Measurements from ENCODE around the gene GLOD5. TPM values are rescaled to one million over a fixed set of nuclear protein-coding genes. Genes with fewer than 3 reads are reported as not detected.

The GLOD5 gene
- total and polyA plus RNA-seq, 9 of the 15 experiments (the other 6 are each of a cell fraction or from before 2014, with no cell fraction given): 0.27 to 4.4 (median 2.2) TPM

DNA sequence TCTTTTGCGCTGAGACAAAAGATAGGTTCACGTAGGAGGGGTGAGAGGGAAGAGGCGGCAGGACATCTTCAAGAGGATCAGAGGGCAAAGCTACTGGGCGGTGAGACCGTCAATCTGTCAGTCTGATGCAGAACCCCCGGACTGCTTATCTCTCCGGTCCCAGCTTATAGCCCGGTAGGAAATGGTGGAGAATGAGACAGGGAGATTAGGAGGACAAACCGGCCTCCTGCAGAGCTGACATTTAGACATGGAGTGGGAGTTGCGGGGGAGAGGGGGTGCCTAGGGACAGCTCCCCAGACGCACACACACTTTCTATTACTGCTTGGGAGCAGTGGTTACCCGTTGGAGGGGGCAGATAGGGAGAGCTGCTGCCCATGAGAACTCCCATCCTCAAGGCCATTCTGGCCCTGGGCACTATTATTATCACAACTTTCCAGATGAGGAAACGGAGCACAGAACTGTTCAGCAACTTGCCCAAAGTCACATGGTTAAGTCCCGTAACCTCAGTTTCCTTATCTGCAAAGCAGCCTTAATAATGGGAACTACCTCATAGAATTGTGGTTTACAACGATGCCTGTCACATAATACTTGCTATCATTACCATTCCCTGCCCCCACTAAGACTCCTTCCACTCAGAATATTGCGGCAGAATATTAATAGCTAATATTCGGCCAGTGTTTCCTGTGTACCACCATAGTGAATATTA is 39.2 kb downstream of the GLOD5 start (continued):
- TF ChIP-seq, protein P1, sequence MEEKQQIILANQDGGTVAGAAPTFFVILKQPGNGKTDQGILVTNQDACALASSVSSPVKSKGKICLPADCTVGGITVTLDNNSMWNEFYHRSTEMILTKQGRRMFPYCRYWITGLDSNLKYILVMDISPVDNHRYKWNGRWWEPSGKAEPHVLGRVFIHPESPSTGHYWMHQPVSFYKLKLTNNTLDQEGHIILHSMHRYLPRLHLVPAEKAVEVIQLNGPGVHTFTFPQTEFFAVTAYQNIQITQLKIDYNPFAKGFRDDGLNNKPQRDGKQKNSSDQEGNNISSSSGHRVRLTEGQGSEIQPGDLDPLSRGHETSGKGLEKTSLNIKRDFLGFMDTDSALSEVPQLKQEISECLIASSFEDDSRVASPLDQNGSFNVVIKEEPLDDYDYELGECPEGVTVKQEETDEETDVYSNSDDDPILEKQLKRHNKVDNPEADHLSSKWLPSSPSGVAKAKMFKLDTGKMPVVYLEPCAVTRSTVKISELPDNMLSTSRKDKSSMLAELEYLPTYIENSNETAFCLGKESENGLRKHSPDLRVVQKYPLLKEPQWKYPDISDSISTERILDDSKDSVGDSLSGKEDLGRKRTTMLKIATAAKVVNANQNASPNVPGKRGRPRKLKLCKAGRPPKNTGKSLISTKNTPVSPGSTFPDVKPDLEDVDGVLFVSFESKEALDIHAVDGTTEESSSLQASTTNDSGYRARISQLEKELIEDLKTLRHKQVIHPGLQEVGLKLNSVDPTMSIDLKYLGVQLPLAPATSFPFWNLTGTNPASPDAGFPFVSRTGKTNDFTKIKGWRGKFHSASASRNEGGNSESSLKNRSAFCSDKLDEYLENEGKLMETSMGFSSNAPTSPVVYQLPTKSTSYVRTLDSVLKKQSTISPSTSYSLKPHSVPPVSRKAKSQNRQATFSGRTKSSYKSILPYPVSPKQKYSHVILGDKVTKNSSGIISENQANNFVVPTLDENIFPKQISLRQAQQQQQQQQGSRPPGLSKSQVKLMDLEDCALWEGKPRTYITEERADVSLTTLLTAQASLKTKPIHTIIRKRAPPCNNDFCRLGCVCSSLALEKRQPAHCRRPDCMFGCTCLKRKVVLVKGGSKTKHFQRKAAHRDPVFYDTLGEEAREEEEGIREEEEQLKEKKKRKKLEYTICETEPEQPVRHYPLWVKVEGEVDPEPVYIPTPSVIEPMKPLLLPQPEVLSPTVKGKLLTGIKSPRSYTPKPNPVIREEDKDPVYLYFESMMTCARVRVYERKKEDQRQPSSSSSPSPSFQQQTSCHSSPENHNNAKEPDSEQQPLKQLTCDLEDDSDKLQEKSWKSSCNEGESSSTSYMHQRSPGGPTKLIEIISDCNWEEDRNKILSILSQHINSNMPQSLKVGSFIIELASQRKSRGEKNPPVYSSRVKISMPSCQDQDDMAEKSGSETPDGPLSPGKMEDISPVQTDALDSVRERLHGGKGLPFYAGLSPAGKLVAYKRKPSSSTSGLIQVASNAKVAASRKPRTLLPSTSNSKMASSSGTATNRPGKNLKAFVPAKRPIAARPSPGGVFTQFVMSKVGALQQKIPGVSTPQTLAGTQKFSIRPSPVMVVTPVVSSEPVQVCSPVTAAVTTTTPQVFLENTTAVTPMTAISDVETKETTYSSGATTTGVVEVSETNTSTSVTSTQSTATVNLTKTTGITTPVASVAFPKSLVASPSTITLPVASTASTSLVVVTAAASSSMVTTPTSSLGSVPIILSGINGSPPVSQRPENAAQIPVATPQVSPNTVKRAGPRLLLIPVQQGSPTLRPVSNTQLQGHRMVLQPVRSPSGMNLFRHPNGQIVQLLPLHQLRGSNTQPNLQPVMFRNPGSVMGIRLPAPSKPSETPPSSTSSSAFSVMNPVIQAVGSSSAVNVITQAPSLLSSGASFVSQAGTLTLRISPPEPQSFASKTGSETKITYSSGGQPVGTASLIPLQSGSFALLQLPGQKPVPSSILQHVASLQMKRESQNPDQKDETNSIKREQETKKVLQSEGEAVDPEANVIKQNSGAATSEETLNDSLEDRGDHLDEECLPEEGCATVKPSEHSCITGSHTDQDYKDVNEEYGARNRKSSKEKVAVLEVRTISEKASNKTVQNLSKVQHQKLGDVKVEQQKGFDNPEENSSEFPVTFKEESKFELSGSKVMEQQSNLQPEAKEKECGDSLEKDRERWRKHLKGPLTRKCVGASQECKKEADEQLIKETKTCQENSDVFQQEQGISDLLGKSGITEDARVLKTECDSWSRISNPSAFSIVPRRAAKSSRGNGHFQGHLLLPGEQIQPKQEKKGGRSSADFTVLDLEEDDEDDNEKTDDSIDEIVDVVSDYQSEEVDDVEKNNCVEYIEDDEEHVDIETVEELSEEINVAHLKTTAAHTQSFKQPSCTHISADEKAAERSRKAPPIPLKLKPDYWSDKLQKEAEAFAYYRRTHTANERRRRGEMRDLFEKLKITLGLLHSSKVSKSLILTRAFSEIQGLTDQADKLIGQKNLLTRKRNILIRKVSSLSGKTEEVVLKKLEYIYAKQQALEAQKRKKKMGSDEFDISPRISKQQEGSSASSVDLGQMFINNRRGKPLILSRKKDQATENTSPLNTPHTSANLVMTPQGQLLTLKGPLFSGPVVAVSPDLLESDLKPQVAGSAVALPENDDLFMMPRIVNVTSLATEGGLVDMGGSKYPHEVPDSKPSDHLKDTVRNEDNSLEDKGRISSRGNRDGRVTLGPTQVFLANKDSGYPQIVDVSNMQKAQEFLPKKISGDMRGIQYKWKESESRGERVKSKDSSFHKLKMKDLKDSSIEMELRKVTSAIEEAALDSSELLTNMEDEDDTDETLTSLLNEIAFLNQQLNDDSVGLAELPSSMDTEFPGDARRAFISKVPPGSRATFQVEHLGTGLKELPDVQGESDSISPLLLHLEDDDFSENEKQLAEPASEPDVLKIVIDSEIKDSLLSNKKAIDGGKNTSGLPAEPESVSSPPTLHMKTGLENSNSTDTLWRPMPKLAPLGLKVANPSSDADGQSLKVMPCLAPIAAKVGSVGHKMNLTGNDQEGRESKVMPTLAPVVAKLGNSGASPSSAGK (IDR thresholded peaks at IDR 0.05): no peak
- TF ChIP-seq C11orf30 (IDR thresholded peaks at IDR 0.05; ENCODE audit: low read depth) (no peak), GABPA (tag; conservative IDR thresholded peaks at IDR 0.05; ENCODE audit: low read depth) (no peak), ZNF785 (CRISPR knock-in tag; IDR thresholded peaks at IDR 0.05) (no peak), ZBTB1 (CRISPR knock-in tag; IDR thresholded peaks at IDR 0.05; ENCODE audit: borderline replicate concordance, low read depth) (0 out of 2 replicates have a peak, but pooled peaks have one; percentile 33), NRF1 (conservative IDR thresholded peaks at IDR 0.05 in 1 of 2, IDR thresholded peaks at IDR 0.05 in 1 of 2) (no peak), MED1 (CRISPR knock-in tag; IDR thresholded peaks at IDR 0.05; ENCODE audit: borderline replicate concordance) (no peak), SAFB (IDR thresholded peaks at IDR 0.05; ENCODE audit: borderline replicate concordance, low read depth, low read length) (no peak), JUN (IDR thresholded peaks at IDR 0.05; ENCODE audit: borderline replicate concordance, low read depth, low read length) (no peak), JUN (CRISPR knock-in tag; IDR thresholded peaks at IDR 0.05; ENCODE audit: borderline replicate concordance) (no peak), MYC (IDR thresholded peaks at IDR 0.05; ENCODE audit: low read depth, low read length) (peak; percentile 24), MYC (CRISPR knock-in tag; IDR thresholded peaks at IDR 0.05; ENCODE audit: borderline replicate concordance, low read depth) (no peak), ILF3 (IDR thresholded peaks at IDR 0.05; ENCODE audit: borderline replicate concordance) (no peak), CBX2 (IDR thresholded peaks at IDR 0.05; ENCODE audit: insufficient read depth, low read length, poor library complexity, severe bottlenecking) (no peak), POLR3G (IDR thresholded peaks at IDR 0.05; ENCODE audit: extremely low read depth, insufficient read length, insufficient replicate concordance) (no peak), SRF (CRISPR knock-in tag; IDR thresholded peaks at IDR 0.05) (no peak), ZNF311 (CRISPR knock-in tag; IDR thresholded peaks at IDR 0.05) (no peak)
